Stimulated activated naive CD8-positive, alpha-beta T cell treated with anti-CD3 and anti-CD28 coated beads, Interleukin-15, Interleukin-2, amounts not matched to agents 100 ng/mL and 50 ng/mL, for 24 hours (primary cell): ENCODE results near the gene MB21D2.

Experiments used
- H3K27ac Mint-ChIP-seq: one replicate; pipeline ENCODE4 v1.8.0; 2021; ENCODE audit warnings: mild to moderate bottlenecking, mixed read lengths
- H3K27me3 Mint-ChIP-seq: one replicate; pipeline ENCODE4 v1.8.0; 2021; ENCODE audit warnings: mixed read lengths
- H3K36me3 Mint-ChIP-seq: one replicate; pipeline ENCODE4 v1.8.0; 2021; ENCODE audit warnings: low read depth, mixed read lengths
- H3K4me1 Mint-ChIP-seq: one replicate; pipeline ENCODE4 v1.8.0; 2021; ENCODE audit warnings: low read depth, mixed read lengths
- H3K4me3 Mint-ChIP-seq: one replicate; pipeline ENCODE4 v1.8.0; 2021; ENCODE audit warnings: mild to moderate bottlenecking, mixed read lengths
- H3K9me3 Mint-ChIP-seq: one replicate; pipeline ENCODE4 v1.8.0; 2021; ENCODE audit warnings: mixed read lengths

Gene MB21D2

GRCh38 chr3:192930577-192930976 lies 12.9 kb upstream of the MB21D2 start:
- Mint-ChIP-seq H3K4me3 (no peak overlapping the region), H3K9me3 (no peaks in the 10 kb centered on the region), H3K27me3 (peaks cover 4% of the 10 kb centered on the region), H3K27ac (no peak overlapping the region), H3K36me3 (no peaks in the 10 kb centered on the region), H3K4me1 (peaks cover 4% of the 10 kb centered on the region)

DNA sequence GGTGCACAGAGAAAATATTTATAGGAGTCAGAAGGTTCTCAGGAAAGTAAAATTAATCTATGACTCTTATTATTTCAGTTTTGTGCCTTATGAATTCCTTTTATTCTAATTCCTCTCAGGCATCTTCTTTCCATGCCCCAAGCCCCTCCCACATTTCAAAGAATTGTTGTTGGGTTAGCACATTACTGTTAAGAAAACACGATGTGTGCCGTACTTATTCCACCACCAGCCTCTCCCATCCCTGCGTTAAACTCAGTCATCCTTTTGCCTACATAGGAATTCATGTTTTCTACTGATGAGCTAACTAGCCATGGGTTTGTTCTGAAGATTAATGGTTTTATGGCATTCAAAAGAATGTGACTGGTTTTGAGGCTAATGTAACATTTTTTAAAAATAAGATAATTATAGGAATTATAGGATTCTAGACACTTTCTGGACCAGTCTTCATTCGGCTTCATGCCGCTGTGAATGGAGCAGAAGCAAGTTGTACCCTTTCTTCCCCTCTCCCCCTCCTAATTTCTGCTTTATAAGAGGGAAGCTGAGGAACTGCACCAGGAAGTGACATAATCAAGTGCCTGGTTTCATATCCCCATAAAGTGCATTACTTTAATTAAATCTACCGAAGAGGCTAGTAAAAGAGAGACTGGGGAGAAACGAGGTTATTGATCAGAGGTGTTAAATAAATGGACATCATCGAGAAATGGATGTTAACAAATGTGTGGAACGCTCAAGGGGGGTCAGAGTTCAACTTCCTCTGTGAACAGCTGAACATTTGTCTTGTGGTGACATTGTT lies 12.3 kb upstream of the MB21D2 start:
- no peaks in the 10 kb centered on the region for H3K36me3 Mint-ChIP-seq
- H3K4me3 Mint-ChIP-seq: no peak overlapping the region
- no peaks in the 10 kb centered on the region for H3K9me3 Mint-ChIP-seq
- peaks cover 4% of the 10 kb centered on the region for H3K27me3 Mint-ChIP-seq
- H3K4me1 Mint-ChIP-seq: peaks cover 1% of the 10 kb centered on the region
- H3K27ac Mint-ChIP-seq: no peak overlapping the region

DNA sequence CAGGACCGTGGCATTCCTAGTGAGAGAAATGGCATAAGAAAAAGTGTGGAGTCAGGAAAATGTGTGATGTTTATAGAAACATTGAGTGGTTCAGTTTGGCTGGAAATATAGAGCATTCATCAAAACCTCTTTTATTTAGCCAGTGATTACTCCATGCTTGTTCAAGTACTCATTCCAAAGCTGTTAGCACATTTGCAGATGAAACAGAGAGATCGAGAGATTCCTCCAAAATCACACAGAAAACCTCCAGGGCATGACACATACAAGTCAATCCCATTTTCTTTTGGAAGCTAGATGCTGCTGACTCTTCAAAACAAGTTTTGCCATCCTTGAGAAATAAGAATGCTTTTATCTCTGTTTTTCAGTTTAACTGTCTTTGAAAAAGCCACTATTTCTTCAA lies 11.5 kb upstream of the MB21D2 start:
- H3K9me3 Mint-ChIP-seq: no peaks in the 10 kb centered on the region
- peaks cover 4% of the 10 kb centered on the region for H3K27me3 Mint-ChIP-seq
- no peaks in the 10 kb centered on the region for H3K36me3 Mint-ChIP-seq
- H3K4me1 Mint-ChIP-seq: no peaks in the 10 kb centered on the region
- no peak overlapping the region for H3K4me3 Mint-ChIP-seq
- H3K27ac Mint-ChIP-seq: no peak overlapping the region

DNA sequence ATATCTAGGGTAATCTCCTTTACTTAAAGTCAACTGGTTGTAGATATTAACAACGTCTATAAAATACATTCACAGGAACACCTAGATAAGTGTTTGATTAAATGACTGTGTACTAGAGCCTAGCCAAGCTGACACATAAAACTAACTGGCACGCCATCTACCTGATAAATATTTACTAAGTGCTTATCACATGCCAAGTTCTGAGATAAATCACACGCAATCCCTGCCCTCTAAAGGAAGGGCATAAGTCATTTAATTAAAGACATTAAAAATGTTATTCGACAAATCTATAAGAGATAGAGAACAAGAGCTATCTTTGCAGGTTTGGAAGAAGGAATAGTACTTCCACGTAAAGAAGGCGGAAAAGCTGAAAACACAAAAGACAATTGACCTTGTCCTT lies 11.1 kb upstream of the MB21D2 start:
- Mint-ChIP-seq H3K4me3 (no peak overlapping the region), H3K27me3 (peaks cover 4% of the 10 kb centered on the region), H3K27ac (no peak overlapping the region), H3K36me3 (no peaks in the 10 kb centered on the region), H3K4me1 (no peaks in the 10 kb centered on the region), H3K9me3 (no peaks in the 10 kb centered on the region)

DNA sequence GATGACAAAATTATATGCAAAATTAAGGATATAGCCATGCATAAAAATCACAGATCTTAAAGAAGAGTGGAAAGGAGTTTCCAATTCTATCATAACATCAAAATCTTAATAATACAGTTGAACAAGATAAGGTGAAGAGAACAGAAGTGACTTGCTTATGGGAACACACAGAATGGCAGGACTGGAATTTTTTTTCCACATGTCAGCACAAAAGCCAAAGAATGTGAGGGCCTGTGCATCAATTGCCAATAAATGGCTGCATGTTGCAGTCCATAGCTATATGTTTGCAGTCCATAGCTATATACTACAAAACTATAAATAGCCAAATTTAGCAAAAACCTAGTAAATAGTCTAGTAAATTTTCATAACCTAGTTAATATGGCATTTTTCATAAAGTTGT lies 10.4 kb upstream of the MB21D2 start:
- Mint-ChIP-seq H3K4me3 (no peak overlapping the region), H3K27me3 (peaks cover 4% of the 10 kb centered on the region), H3K27ac (no peak overlapping the region), H3K36me3 (no peaks in the 10 kb centered on the region), H3K4me1 (no peaks in the 10 kb centered on the region), H3K9me3 (no peaks in the 10 kb centered on the region)

DNA sequence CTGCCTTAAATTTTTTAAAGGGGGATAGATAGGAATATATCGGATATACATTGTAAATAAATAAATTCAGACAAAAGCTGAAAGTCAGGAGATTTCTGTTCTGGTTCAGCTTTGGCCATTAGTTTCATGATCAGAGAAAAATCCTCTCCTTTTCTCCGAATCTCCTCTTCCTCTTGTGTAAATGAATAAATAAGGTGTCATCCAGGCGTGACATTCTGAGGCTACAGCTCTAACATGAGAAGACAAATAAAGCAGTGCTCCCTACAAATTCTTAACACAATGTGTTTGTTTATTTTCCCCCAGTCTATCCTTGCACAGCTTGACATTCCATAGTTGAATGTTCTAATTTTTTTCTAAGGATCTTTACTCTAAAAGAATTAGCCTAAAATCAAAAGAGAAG lies 9.4 kb upstream of the MB21D2 start:
- Mint-ChIP-seq H3K4me1 (no peaks in the 10 kb centered on the region), H3K9me3 (no peaks in the 10 kb centered on the region), H3K27me3 (peaks cover 7% of the 10 kb centered on the region), H3K27ac (no peak overlapping the region), H3K36me3 (no peaks in the 10 kb centered on the region), H3K4me3 (no peak overlapping the region)

- peaks cover 9% of the 10 kb centered on the region for H3K4me1 Mint-ChIP-seq
- no peaks in the 10 kb centered on the region for H3K36me3 Mint-ChIP-seq
- H3K9me3 Mint-ChIP-seq: no peaks in the 10 kb centered on the region
- H3K27me3 Mint-ChIP-seq: peaks cover 36% of the 10 kb centered on the region
- no peak overlapping the region for H3K4me3 Mint-ChIP-seq
- no peak overlapping the region for H3K27ac Mint-ChIP-seq
These were observed 6.1 kb upstream of the MB21D2 start for GRCh38 chr3:192923731-192924130.

GRCh38 chr3:192921793-192922192 lies 4.1 kb upstream of the MB21D2 start:
- Mint-ChIP-seq H3K27me3 (peaks cover 48% of the 10 kb centered on the region), H3K4me1 (peaks cover 23% of the 10 kb centered on the region), H3K27ac (no peak overlapping the region), H3K9me3 (no peaks in the 10 kb centered on the region), H3K4me3 (no peak overlapping the region), H3K36me3 (no peaks in the 10 kb centered on the region)

DNA sequence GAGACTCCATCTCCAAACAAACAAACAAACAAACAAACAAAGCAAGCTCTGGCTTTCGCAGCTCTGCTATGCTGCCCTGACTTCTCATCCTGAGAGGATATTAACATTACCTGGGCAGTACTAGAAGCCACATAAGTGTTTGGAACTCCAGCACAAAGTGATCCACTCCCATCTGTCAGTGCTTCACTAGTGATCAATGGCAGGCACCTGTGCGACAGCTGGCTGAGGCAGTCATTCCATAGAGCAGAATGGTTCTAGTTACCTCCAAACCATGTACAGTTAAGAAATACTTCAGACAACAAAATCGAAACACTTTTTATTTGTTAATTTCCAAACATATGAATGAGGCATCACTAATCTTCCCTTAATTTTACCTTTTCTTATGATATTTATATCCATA lies 2.8 kb upstream of the MB21D2 start:
- Mint-ChIP-seq H3K27me3 (peaks cover 61% of the 10 kb centered on the region), H3K4me1 (peaks cover 29% of the 10 kb centered on the region), H3K9me3 (no peaks in the 10 kb centered on the region), H3K4me3 (no peak overlapping the region), H3K27ac (no peak overlapping the region), H3K36me3 (no peaks in the 10 kb centered on the region)

GRCh38 chr3:192919901-192920300 lies 2.2 kb upstream of the MB21D2 start:
- no peaks in the 10 kb centered on the region for H3K9me3 Mint-ChIP-seq
- no peak overlapping the region for H3K4me3 Mint-ChIP-seq
- no peak overlapping the region for H3K27ac Mint-ChIP-seq
- H3K27me3 Mint-ChIP-seq: peaks cover 65% of the 10 kb centered on the region
- H3K36me3 Mint-ChIP-seq: no peaks in the 10 kb centered on the region
- H3K4me1 Mint-ChIP-seq: peaks cover 34% of the 10 kb centered on the region

DNA sequence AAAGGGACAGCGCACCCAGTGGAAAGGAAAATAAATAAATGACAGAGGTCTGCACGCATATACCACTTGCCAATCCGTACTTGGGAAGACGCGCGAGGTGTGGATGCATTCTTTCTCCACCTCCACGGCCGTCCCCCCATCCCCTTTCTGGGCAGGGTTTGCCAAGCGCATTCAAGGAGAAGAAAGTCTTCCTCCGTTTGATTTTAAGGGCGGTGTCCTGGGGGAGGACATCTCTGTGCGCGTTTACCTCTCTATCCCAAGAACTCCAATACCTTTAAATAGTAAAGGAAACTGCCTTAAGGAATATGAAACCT lies 576 bp upstream of the MB21D2 start:
- Mint-ChIP-seq H3K4me1 (peaks cover 38% of the 10 kb centered on the region), H3K4me3 (peak overlapping the region; percentile 92), H3K27me3 (peaks cover 75% of the 10 kb centered on the region), H3K9me3 (no peaks in the 10 kb centered on the region), H3K27ac (peak overlapping the region; percentile 74), H3K36me3 (no peaks in the 10 kb centered on the region)

DNA sequence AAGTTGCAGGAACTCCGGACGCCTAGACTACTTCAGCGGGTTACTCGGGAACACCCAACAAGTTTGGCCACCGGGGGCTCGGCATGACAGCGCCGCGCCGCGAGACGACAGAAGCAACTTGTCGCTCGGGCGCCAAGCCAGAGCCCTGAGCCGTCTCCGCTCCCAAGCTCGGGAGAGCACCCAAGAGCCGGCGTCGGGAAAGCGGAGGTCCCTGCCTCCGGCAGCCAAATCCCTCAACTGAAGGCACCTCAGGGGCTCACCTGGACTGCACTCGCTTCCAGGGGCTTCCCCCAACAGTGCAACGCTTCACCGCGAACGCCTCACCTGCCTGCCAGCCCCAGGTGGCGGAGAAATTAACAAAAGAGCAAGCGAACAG lies 640 bp downstream of the MB21D2 start:
- H3K9me3 Mint-ChIP-seq: no peaks in the 10 kb centered on the region
- no peaks in the 10 kb centered on the region for H3K36me3 Mint-ChIP-seq
- H3K27me3 Mint-ChIP-seq: peaks cover 72% of the 10 kb centered on the region
- peak overlapping the region; percentile 92 for H3K4me3 Mint-ChIP-seq
- H3K4me1 Mint-ChIP-seq: peaks cover 38% of the 10 kb centered on the region
- H3K27ac Mint-ChIP-seq: peak overlapping the region; percentile 78

DNA sequence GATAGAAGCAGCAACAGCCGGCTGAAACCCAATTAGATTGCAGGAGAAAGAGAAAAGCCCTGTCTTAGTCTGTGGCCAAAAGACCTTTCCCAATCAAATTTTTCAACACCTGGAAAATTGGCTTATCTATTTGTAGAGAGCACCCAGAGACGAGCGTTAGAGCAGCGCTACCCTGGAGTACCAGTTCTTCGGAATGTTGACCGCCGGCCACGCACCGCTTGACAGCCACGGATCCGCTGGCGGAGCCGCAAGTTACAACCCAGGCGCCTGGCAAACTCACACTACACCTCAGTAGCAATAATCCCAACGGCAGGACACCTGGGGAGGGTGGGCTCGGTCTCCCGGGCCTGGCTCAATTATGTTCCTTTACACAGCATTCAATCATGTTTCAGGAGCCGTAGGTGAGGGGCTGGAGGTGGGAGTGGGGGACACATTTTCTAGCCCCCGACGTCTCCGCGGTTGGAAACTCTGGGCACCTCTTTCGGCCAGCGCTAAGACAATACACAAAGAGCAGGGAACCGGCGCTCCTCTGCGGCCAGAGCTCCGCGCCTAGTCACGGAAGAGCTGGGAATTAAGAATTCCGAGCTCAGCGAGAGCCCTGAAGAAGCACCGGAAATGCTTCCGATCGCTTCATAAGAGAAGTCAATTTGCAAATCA lies 1.2 kb downstream of the MB21D2 start:
- H3K36me3 Mint-ChIP-seq: no peaks in the 10 kb centered on the region
- no peaks in the 10 kb centered on the region for H3K9me3 Mint-ChIP-seq
- peak overlapping the region; percentile 78 for H3K27ac Mint-ChIP-seq
- peaks cover 67% of the 10 kb centered on the region for H3K27me3 Mint-ChIP-seq
- peaks cover 38% of the 10 kb centered on the region for H3K4me1 Mint-ChIP-seq
- H3K4me3 Mint-ChIP-seq: peak overlapping the region; percentile 92

GRCh38 chr3:192915722-192916121 lies 1.9 kb downstream of the MB21D2 start:
- no peak overlapping the region for H3K27ac Mint-ChIP-seq
- H3K4me3 Mint-ChIP-seq: peak overlapping the region; percentile 44
- H3K27me3 Mint-ChIP-seq: peaks cover 62% of the 10 kb centered on the region
- no peaks in the 10 kb centered on the region for H3K9me3 Mint-ChIP-seq
- H3K4me1 Mint-ChIP-seq: peaks cover 38% of the 10 kb centered on the region
- no peaks in the 10 kb centered on the region for H3K36me3 Mint-ChIP-seq

DNA sequence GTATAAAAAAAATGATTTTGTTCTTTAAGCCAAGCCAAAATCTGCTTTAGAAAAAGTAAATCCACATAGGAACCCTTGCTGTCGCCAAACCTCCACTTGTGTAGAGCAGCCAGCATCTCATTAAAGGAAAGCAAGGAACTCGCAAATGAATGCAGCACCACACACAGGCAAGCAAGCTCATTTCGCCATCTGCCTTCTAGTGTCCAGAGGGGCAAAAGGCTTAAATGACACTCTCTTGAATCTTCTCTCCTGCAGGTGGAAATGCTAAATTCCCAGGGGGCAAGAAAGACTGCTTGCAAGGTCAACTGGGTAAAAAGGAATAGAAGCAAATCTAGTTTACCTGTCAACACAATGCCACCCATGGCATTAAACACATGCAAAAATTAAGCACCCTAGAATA lies 2.4 kb downstream of the MB21D2 start:
- Mint-ChIP-seq H3K4me3 (peak overlapping the region; percentile 44), H3K4me1 (peaks cover 38% of the 10 kb centered on the region), H3K27ac (no peak overlapping the region), H3K27me3 (peaks cover 58% of the 10 kb centered on the region), H3K9me3 (no peaks in the 10 kb centered on the region), H3K36me3 (no peaks in the 10 kb centered on the region)

DNA sequence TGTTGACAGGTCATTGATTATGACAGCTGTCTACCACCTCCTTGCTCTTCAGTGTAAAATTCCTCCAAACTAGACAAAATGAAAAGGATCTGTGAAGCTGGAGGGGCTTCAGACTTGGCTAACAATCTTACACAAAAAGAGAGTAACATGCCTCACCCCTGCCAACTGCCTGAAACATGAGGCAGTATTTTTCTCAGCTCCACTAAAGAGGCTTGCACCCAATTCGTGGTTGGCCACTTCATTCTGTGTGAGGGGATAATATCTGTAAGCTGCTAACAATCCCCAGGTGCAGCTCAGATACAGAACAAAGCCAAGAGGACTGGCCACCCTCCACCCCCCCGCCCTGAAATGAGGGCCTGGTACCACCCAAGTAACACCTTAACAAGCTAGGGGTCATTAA lies 2.8 kb downstream of the MB21D2 start:
- H3K27me3 Mint-ChIP-seq: peaks cover 54% of the 10 kb centered on the region
- no peak overlapping the region for H3K27ac Mint-ChIP-seq
- peak overlapping the region; percentile 14 for H3K4me3 Mint-ChIP-seq
- peaks cover 38% of the 10 kb centered on the region for H3K4me1 Mint-ChIP-seq
- no peaks in the 10 kb centered on the region for H3K36me3 Mint-ChIP-seq
- H3K9me3 Mint-ChIP-seq: no peaks in the 10 kb centered on the region
